Esophagus muscularis mucosa (tissue), 4 donors: Measurements from ENCODE around the gene HDAC4. TPM values are rescaled to one million over a fixed set of nuclear protein-coding genes. Genes with fewer than 3 reads are reported as not detected.
A peak's percentile ranks its signal among the peaks of the same experiment; 100 is the strongest.
"Not testable (repeated sequence)": the region's sequence is repeated elsewhere in the genome, so short reads cannot be mapped to it uniquely, and the experiment has no call there.

Experiments
- DNase-seq: peaks from one replicate; pipeline ENCODE4 v3.0.0-alpha.2; 2017; ENCODE audit errors: extremely low spot score
- H3K27ac ChIP-seq, 4 donors: fragments of 200-600 bp; sonication (generic); replicated peaks in 1 of 4; 1 replicate in 3 of 4; 2 replicates in 1 of 4; pipeline ENCODE4 v1.5.1; 2016 to 2019; ENCODE audit warnings: mild to moderate bottlenecking in 1 of 4
- H3K27me3 ChIP-seq, 4 donors: fragments of 200-600 bp; sonication (generic); one replicate each; pipeline versions ENCODE4 v1.5.1 to v1.6.0; 2016 to 2019
- H3K36me3 ChIP-seq, 4 donors: fragments of 200-600 bp; sonication (generic); one replicate each; pipeline ENCODE4 v1.5.1; 2016 to 2019
- H3K4me1 ChIP-seq, 4 donors: fragments of 200-600 bp; sonication (generic); one replicate each; pipeline ENCODE4 v1.5.1; 2016 to 2019
- H3K4me3 ChIP-seq, 4 donors: fragments of 200-600 bp; sonication (generic); 1 replicate in 2 of 4; 2 replicates in 2 of 4; pipeline ENCODE4 v1.5.1; 2016 to 2019; ENCODE audit warnings: mild to moderate bottlenecking in 4 of 4, moderate library complexity in 1 of 4
- H3K9me3 ChIP-seq, 4 donors: fragments of 200-600 bp; sonication (generic); 1 replicate in 3 of 4; 2 replicates in 1 of 4; pipeline ENCODE4 v1.5.1; 2016 to 2019
- CTCF ChIP-seq, 3 experiments: fragments of 200-600 bp in 2 of 3; fragments of 450-650 bp in 1 of 3; sonication (generic) in 2 of 3; IDR thresholded peaks; one replicate each; pipeline ENCODE4 v1.5.1; 2017 to 2019; ENCODE audit warnings: antibody characterized with exemption in 3 of 3, mild to moderate bottlenecking in 2 of 3, moderate library complexity in 1 of 3
- EP300 ChIP-seq: sonication (generic); formaldehyde crosslinking; IDR thresholded peaks from one replicate; pipeline ENCODE4 v1.6.1; 2017; ENCODE audit warnings: antibody characterized with exemption
- POLR2A ChIP-seq: fragments of 450-650 bp; IDR thresholded peaks from one replicate; pipeline ENCODE4 v1.6.1; 2017; ENCODE audit warnings: antibody characterized with exemption, moderate library complexity, mild to moderate bottlenecking, low read depth
- POLR2AphosphoS5 ChIP-seq, 2 donors: sonication (generic); formaldehyde crosslinking; IDR thresholded peaks; one replicate each; pipeline ENCODE4 v1.6.1; 2017; ENCODE audit warnings: antibody characterized with exemption in 2 of 2
- WGBS: methylation state at CpG from one replicate; pipeline ENCODE4 v1.1.5; 2018; 5-methylcytosine and 5-hydroxymethylcytosine counted together
- intact Hi-C: fragments of 100-400 bp; cut with DNase I; formaldehyde crosslinking; loops from one replicate; pipeline ENCODE4 v1.15.1; 2023
- total RNA-seq, 4 donors: library from RNA; depleted of rRNA; stranded (reverse); fragments of >200 nt; gene quantifications; one replicate each; pipeline versions ENCODE4 v1.1.0 to v1.2.1, GENCODE V29; 2016

The HDAC4 gene
- total RNA-seq, 4 donors from 2014 or later, result 59.4 to 119 (median 76.1) TPM

GRCh38 chr2:239178954-239179353, 221.9 kb downstream of the HDAC4 start:
- Histone ChIP-seq H3K9me3 (peaks cover 0 to 10% (median 3%) of the 10 kb centered on the region in 4 donors), H3K36me3 (peaks cover 13 to 92% (median 63%) of the 10 kb centered on the region in 4 donors), H3K27me3 (no peaks in the 10 kb centered on the region), H3K4me3 (no peak overlapping the region), H3K27ac (no peak overlapping the region), H3K4me1 (peaks cover 0 to 17% (median 14%) of the 10 kb centered on the region in 4 donors)
- TF ChIP-seq POLR2A (no peak), EP300 (no peak), CTCF (IDR thresholded peaks at IDR 0.05) (no peak), POLR2AphosphoS5 (IDR thresholded peaks at IDR 0.05) (no peak)
- 92% methylated on average over 26 of the region's 26 CpGs for WGBS
- intact Hi-C loops, result no loop called here
- no peak for DNase-seq

GRCh38 chr2:239178484-239178883, 222.3 kb downstream of the HDAC4 start:
- Histone ChIP-seq H3K4me1 (peaks cover 0 to 17% (median 14%) of the 10 kb centered on the region in 4 donors), H3K27me3 (no peaks in the 10 kb centered on the region), H3K4me3 (no peak overlapping the region), H3K9me3 (peaks cover 0 to 11% (median 3%) of the 10 kb centered on the region in 4 donors), H3K27ac (no peak overlapping the region), H3K36me3 (peaks cover 13 to 90% (median 63%) of the 10 kb centered on the region in 4 donors)
- intact Hi-C loops, result no loop called here
- no peak for DNase-seq
- TF ChIP-seq CTCF (IDR thresholded peaks at IDR 0.05) (no peak), POLR2A (no peak), POLR2AphosphoS5 (IDR thresholded peaks at IDR 0.05) (no peak), EP300 (no peak)
- WGBS, result 92% methylated on average over 10 of the region's 10 CpGs

GRCh38 chr2:239177908-239178307, 222.9 kb downstream of the HDAC4 start:
- H3K27me3 ChIP-seq, result no peaks in the 10 kb centered on the region
- 96% methylated on average over 17 of the region's 17 CpGs for WGBS
- intact Hi-C loops, result no loop called here
- DNase-seq, result no peak
- H3K4me1 ChIP-seq, result peaks cover 0 to 21% (median 14%) of the 10 kb centered on the region in 4 donors
- no peak for TF ChIP-seq POLR2AphosphoS5 (IDR thresholded peaks at IDR 0.05)
- no peak for TF ChIP-seq CTCF (IDR thresholded peaks at IDR 0.05)
- no peak for TF ChIP-seq POLR2A
- TF ChIP-seq EP300, result no peak
- no peak overlapping the region for H3K4me3 ChIP-seq
- H3K36me3 ChIP-seq, result peaks cover 13 to 88% (median 63%) of the 10 kb centered on the region in 4 donors
- no peak overlapping the region for H3K27ac ChIP-seq
- H3K9me3 ChIP-seq, result peaks cover 0 to 11% (median 3%) of the 10 kb centered on the region in 4 donors

- 95% methylated on average over 11 of the region's 11 CpGs for WGBS
- peak overlapping the region in 1 of 4 donors; percentile 67 for H3K27ac ChIP-seq
- no peak for TF ChIP-seq EP300
- TF ChIP-seq POLR2AphosphoS5 (IDR thresholded peaks at IDR 0.05), result no peak
- TF ChIP-seq CTCF (IDR thresholded peaks at IDR 0.05), result no peak
- TF ChIP-seq POLR2A, result no peak
- DNase-seq, result no peak
- no peaks in the 10 kb centered on the region for H3K27me3 ChIP-seq
- H3K4me1 ChIP-seq, result peaks cover 0 to 24% (median 14%) of the 10 kb centered on the region in 4 donors
- peaks cover 13 to 83% (median 61%) of the 10 kb centered on the region in 4 donors for H3K36me3 ChIP-seq
- no peak overlapping the region for H3K4me3 ChIP-seq
- H3K9me3 ChIP-seq, result peaks cover 0 to 11% (median 5%) of the 10 kb centered on the region in 4 donors
- intact Hi-C loops, result no loop called here
Measured at GRCh38 chr2:239177325-239177724, 223.5 kb downstream of the HDAC4 start.

- H3K27me3 ChIP-seq, intact Hi-C loops, H3K4me3 ChIP-seq, DNase-seq: not testable (repeated sequence)
- Histone ChIP-seq H3K27ac (peak overlapping the region; percentile 67 to 72 (median 71)), H3K4me1 (peaks cover 0 to 24% (median 14%) of the 10 kb centered on the region in 4 donors), H3K36me3 (peaks cover 13 to 72% (median 56%) of the 10 kb centered on the region in 4 donors), H3K9me3 (peaks cover 0 to 20% (median 11%) of the 10 kb centered on the region in 4 donors)
- WGBS, result 79% methylated on average over 23 of the region's 23 CpGs
Measured at GRCh38 chr2:239176138-239176803, 224.5 kb downstream of the HDAC4 start.
